Measurements from ENCODE around the gene OR6K3.

OR6K3 gene

GRCh38 chr1:158687037-158687436, 33.5 kb downstream of the OR6K3 start:
- DNase-seq (ENCODE audit: low read depth): no peak
- no peak for TF ChIP-seq CTCF (IDR thresholded peaks at IDR 0.05; ENCODE audit: low read depth, low read length, missing control alignments)
- no peak overlapping the region for H3K4me3 ChIP-seq (ENCODE audit: low read depth, low read length)

GRCh38 chr1:158686111-158687009, 34.2 kb downstream of the OR6K3 start, which contains the start of gene SPTA1:
SPTA1 (minus strand) TSS chr1:158686715; CDS start chr1:158686517, 198 bp downstream.
- no peak for DNase-seq (ENCODE audit: low read depth)
- H3K4me3 ChIP-seq (ENCODE audit: low read depth, low read length): no peak within 1 kb of the TSS
- no peak for TF ChIP-seq CTCF (IDR thresholded peaks at IDR 0.05; ENCODE audit: low read depth, low read length, missing control alignments)

- H3K4me3 ChIP-seq (ENCODE audit: low read depth, low read length): no peak overlapping the region
- DNase-seq (ENCODE audit: low read depth): no peak
- no peak for TF ChIP-seq CTCF (IDR thresholded peaks at IDR 0.05; ENCODE audit: low read depth, low read length, missing control alignments)
Observed at GRCh38 chr1:158685085-158685484, 35.4 kb downstream of the OR6K3 start.

- TF ChIP-seq CTCF (IDR thresholded peaks at IDR 0.05; ENCODE audit: low read depth, low read length, missing control alignments): no peak
- no peak for DNase-seq (ENCODE audit: low read depth)
- H3K4me3 ChIP-seq (ENCODE audit: low read depth, low read length): no peak overlapping the region
Observed at GRCh38 chr1:158681606-158682005, 38.9 kb downstream of the OR6K3 start.

GRCh38 chr1:158679289-158679688, 41.2 kb downstream of the OR6K3 start:
- DNase-seq (ENCODE audit: low read depth): no peak
- H3K4me3 ChIP-seq (ENCODE audit: low read depth, low read length): no peak overlapping the region
- TF ChIP-seq CTCF (IDR thresholded peaks at IDR 0.05; ENCODE audit: low read depth, low read length, missing control alignments): no peak

- no peak for DNase-seq (ENCODE audit: low read depth)
- H3K4me3 ChIP-seq (ENCODE audit: low read depth, low read length): no peak overlapping the region
- no peak for TF ChIP-seq CTCF (IDR thresholded peaks at IDR 0.05; ENCODE audit: low read depth, low read length, missing control alignments)
Observed at GRCh38 chr1:158675563-158676323, 44.8 kb downstream of the OR6K3 start.

All from GM12864 (cell line).